Transverse colon (tissue), 4 donors: ENCODE measurements around the gene BNIP5.

Experiments
- CTCF ChIP-seq, 5 experiments: fragments of 200-600 bp in 3 of 5; fragments of 450-650 bp in 2 of 5; sonication (generic) in 3 of 5; IDR thresholded peaks; 1 replicate in 2 of 5; 2 replicates in 3 of 5; pipeline ENCODE4 v1.5.1; 2016 to 2017; ENCODE audit warnings: antibody characterized with exemption in 5 of 5, inconsistent platforms in 3 of 5, mild to moderate bottlenecking in 2 of 5, moderate library complexity in 1 of 5
- EP300 ChIP-seq: sonication (generic); formaldehyde crosslinking; IDR thresholded peaks from one replicate; pipeline ENCODE4 v1.6.1; 2017; ENCODE audit warnings: antibody characterized with exemption, low read depth
- POLR2AphosphoS5 ChIP-seq, 3 donors: sonication (generic); formaldehyde crosslinking; IDR thresholded peaks; one replicate each; pipeline ENCODE4 v1.6.1; 2016; ENCODE audit warnings: antibody characterized with exemption in 3 of 3

- TF ChIP-seq EP300 (no peak), CTCF (IDR thresholded peaks at IDR 0.05) (no peak), POLR2AphosphoS5 (IDR thresholded peaks at IDR 0.05) (no peak)
Measured at GRCh38 chr6:36317623-36318022, 19.1 kb downstream of the BNIP5 start.
